GM18499 (cell line): ENCODE results near the gene DDOST.

Experiments
- ATAC-seq: cut with Tn5 transposase; IDR thresholded peaks from one replicate; pipeline ENCODE4 v1.9.1; 2021; ENCODE audit warnings: moderate number of reproducible peaks; ENCODE audit not compliant: insufficient read depth, unreplicated experiment

The DDOST gene

DNA sequence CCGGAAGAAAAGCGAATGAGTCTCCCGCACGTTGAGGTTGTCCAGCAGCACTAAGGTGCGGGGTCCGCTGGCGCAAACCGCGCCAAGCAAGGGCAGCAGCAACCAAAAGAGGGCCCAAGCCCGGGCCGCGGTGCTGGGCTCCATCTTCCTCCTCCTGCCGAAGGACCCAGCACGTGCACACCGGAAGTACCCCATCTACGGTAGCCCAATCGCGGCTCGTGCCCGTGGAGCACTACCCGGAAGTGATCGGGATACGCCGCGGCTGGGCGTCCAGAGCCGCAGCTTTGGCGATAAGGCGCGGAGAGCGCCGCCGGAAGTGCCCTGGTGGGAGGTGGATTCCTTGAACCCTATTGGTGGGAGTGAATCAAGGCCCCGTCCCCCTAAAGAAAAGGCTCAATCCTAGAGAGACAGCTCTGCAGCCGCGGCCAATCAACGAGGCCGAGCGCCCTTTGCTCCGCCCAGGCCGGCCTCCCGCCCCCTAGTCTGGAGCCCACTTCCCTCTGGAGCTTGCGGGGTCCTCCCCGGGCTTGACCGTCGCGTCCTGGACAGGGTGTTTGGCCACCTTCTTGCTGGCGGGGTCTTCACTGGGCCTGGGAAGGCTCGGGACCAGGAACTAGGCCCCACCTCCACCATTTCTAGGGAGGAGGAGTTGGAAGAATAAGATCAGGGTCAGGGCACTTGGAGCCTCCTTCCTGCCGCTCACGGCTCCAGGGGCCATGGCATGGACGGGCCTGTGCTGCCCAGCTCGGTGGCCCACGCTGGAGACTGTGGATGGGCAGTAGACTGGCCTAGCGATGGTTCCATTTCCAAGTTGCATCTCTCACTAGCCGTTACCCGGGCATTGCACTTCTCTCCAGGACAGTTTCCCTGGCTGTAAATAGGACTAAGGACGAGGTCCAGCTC lies at the start of gene DDOST:
DDOST (minus strand) TSS at position 163 of the 903 bp plus-strand sequence; CDS start at position 144, 19 bp downstream.
- peak; percentile 92 for ATAC-seq

DNA sequence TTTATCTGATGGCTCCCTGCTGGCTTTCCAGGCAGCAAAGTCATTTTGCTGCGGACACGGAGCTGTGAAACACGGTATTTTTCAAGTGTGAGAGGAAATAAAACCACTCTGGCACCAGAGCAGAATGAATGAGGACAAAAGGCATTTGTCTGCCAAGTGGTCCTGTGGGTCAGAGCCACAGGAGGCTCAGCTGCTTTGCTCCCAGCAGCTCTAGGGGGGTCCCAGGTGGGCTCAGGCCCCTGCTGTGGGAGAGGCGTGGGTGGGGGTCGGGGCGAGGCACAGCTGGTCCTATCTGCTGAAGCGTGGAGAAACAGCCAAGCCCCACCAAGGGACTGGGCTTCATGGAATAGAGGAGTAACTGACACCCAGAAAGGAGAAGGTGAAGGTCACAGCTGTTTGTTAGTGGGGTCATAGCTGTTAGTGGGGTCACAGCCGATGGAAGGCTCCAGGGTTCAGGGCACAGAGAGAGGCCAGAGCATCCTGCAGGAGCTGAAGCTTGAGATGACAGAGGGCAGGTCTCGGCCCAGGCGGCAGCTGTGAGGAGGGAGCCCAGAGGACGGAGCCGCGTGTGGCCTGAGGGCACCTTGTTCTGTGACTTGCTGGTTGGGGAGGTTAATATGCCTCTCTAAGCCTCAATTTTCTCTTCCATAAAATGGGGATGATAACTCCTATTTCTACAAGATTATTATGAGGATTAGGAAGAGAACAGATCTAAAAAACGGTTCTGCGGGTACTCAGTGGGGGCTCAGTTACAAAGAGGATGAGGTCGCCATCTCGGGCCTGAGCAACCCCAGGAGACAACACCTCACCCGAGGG lies 49.5 kb upstream of the DDOST start:
- ATAC-seq, result no peak

DNA sequence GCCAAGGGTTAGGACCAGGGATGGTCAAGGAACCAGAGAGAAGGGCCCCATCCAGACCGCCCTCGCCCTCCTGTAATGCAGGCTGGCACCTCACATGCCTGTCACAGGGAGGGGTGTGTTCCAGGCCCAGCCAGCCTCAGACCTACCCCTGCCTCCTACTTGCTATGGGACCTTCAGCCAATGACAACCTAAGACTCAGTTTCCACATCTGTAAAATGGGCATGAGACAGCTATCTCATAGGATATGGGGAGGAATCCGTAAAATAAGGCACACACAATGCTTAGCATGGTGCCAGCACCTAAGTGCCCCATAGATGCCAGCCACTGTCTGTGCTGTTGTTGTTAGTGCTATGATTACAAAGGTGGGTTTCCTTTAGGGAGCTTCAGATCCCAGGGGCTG lies 48.7 kb upstream of the DDOST start:
- ATAC-seq, result no peak

DNA sequence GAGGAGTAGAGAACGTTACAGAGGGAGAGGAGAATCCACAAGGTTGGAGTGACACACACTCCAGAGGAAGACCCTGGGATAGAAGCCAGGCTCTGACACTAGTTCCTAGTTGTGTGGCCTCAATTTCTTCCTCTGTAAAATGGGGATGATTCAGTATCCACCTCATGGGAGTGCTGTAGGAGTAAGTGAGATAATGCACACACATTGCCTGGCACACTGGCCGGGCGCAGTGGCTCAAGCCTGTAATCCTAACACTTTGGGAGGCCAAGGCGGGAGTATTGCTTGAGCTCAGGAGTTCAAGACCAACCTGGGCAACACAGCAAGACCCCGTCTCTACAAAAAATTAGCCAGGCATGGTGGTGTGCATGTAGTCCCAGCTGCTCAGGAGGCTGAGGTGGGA lies 47.7 kb upstream of the DDOST start:
- no peak for ATAC-seq

DNA sequence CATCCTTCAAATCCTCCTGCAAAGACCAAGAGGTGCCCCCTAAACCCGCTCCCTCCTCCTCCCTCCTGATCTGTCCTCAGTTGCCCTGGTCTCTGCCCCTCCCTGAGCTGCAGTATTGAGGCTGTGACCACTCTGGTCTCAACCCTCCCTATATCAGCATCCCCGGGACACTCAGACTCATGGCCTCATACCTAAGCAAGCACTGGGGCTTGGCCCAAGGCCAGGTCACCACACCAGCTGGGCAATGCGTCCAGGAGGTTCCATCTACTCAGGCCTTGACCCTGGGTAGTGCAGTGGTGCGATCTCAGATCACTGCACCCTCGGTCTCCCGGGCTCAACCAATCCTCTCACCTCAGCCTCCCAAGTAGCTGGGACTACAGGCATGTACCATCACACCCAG lies 46.9 kb upstream of the DDOST start:
- no peak for ATAC-seq

DNA sequence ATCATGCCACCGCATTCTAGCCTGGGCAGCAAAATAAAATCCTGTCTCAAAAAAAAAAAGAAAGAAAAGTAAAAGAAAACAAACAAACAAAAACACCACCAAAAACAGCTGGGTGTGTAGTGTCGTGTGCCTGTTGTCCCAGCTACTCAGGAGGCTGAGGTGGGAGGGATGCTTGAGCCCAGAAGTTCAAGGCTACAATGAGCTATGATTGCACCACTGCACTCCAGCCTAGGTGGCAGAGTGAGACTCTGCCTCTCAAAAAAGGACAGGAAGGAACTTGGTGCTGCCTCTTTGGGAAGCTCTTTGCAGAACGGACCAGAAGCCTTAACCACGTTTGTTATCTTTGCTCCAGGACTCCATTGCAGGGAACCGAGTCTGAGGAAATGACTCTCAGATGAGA lies 45.7 kb upstream of the DDOST start:
- ATAC-seq, result no peak

DNA sequence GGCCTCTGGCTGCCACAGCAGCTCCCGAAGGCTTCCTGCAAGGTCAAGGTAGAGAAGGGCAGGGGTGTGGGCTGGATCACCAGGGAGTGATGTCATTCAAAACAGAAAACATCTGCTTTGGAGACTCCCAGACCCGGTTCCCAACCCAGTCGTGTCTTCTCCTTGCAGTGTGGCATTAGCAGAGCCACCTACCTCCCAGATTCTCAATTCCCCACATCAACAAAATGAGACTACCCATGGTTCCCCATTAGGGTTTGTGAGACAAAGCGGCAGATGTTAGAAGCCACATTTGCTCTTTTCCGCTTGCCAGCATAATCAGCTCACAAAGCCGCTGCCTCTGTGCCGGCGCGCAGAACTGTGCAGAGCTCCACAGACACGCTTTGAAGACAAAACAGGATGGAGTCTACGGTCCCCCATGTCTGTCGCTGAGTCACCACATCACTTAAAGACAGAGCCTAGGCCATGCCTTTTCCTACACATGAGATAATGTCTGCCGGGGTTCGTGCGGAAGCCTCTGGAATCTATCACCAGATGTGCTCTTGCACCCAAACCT lies 44.1 kb upstream of the DDOST start:
- no peak for ATAC-seq

DNA sequence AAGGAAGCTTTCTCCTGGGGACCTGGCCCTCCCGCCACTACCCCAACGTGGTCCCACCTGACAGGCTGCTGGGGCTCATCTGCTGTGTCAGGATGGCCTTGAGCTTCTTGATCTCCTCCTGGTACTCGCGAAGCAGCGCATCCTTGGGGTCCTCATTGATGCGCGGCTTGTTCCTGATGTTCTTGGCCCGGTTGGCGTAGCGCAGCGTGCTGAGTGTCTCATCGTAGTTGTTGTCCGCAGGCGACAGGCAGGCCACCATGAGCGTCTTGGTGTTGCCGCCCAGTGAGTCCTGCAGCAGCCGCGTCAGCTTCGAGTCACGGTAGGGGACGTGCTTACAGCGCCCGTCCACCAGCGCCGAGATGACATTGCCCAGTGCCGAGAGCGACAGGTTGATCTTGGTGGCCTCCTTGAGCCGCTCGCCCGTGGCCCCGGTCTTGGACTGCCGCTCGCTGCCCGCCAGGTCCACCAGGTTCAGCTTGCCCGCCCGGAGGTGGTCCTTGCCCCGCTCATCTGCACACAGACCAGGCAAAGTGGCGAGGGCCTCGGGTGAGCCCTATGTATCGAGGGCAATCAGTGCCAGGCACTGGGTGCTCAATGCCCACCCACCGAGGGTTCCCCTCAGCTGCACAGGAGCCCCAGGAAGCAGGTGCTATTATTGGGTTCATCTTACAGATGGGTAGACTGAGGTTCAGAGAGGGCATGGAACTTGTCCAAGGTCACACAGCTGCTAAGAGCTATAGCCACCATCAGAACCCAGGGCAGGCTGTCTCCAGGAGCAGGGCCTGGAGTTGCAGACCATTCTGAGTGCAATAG lies 43.4 kb upstream of the DDOST start:
- ATAC-seq, result no peak

DNA sequence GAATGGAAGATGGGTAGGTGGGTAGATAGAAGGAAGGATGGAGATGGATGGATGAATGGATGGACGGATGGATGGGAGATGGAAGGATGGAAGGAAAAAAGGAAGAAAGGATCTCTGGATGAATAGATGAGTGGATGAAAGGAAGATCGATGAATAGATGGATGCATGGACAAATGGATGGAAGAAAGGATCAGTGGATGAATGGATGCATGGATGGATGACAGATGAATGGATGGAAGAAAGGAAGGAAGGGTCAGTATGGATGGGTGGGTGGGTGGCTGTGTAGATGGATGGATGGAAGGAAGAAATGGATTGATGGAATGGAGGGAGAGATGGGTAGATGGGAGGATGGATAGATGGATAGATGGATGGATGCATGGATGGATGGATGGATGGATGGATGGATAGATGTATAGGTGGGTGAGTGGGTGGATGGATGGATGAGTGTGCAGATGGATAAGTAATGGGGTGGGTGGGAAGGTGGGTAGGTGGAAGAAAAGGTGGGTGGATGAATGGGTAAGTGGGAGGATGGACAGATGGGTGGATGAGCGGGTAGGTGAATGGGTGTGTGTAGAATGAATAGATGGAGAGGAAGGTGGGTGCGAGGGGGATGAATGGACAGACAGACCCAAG lies 42.1 kb upstream of the DDOST start:
- no peak for ATAC-seq

DNA sequence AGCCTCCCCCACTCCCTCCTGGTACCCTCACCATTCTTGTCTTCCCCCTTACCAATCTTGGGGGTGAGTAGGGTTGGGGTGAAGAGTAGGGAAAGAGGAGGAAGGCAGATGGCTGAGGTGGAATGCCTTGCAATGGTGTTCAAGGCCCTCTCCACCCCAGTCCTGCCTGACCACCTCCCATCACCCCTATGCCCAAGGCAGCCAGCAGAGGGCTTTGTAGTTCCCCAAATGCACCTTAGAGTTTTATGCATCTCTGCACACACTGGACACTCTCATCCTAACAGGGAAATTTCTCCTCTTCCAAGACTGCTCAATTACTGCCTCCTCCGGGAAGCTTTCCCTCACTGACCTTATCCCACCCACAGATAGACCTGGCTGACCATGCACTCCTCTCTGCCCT lies 41.2 kb upstream of the DDOST start:
- no peak for ATAC-seq

DNA sequence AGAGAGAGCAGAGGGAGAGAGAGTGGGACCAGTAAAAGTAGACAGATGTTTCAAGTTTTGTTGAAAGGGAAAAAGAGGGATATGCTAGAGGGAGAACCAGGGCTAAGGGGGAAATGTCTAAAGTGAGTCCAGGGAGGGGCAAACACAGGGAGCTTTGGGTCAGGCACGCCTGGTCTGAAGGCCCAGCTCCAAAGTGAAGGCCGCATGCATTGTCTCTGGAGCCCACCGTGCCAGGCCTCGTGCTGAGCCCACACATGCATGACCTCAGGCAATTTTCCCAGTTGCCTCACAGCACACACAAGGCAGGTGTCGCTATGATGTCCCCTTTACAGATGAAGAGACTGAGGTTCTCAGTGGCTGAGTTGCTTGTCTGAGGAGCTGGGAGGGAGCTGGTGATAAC lies 40.7 kb upstream of the DDOST start:
- ATAC-seq, result no peak

DNA sequence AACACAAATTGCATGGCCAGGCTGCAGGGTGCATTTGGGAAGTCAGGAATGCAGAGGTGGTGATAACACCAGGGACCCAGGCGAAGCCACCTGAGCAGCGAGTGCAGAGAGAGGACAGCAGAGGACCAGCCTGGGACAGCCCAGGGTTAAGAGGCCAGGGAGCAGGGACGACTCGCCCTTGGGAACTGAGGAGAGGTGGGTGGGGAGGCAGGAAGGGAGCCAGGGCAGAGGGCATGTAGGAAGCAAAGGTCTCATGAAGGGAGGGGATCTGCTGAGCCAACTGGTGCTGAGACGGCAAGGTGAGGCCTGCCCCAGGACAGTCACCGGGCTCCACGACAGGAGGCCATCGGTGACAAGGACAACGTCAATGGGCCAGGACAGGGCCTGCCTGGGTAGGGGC lies 40.3 kb upstream of the DDOST start:
- no peak for ATAC-seq

DNA sequence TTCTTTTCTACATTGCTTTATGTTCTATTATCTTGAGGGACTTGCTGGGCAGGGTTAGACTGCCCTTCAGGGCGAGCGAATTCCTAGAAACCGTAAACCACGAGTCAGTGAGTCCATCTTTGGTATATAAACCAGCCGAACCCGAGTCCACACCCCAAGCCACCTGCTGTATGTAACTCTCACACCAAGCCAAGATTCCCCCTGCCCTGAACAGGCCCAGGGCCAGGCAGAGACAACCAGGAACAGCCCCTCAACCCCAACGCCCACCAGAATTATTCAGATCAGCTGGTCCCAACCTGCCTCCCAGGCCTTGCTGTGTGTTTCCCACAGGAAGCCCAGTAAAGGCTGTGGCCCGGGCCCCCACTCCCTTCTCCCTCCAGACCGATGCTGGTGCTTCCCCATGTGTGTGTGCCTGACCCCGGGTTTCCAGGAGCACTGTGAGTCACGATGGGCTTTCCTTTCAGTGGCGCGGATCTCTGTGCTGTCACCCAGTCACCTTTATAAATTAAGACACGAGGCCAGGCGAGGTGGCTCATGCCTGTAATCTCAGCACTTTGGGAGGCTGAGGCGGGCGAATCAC lies 39.6 kb upstream of the DDOST start:
- no peak for ATAC-seq

DNA sequence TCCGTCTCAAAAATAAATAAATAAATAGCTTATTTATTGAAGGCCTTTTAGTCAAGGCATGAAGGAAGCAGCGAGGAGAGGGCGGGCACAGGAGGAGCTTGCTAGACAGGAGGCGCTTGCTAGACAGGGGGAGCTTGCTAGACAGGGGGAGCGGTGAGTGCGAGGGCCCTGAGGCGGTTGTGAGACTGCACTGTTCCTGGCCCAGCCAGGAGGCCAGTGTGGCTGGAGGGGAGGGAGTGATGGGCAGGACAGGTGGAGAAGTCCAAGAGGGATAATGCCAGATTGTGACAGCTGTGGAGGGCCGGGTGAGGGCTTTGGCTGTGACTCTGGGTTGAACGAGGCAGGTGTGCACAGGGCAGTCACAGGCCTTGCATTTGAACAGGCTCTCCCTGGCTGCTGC lies 38.4 kb upstream of the DDOST start:
- ATAC-seq, result no peak

DNA sequence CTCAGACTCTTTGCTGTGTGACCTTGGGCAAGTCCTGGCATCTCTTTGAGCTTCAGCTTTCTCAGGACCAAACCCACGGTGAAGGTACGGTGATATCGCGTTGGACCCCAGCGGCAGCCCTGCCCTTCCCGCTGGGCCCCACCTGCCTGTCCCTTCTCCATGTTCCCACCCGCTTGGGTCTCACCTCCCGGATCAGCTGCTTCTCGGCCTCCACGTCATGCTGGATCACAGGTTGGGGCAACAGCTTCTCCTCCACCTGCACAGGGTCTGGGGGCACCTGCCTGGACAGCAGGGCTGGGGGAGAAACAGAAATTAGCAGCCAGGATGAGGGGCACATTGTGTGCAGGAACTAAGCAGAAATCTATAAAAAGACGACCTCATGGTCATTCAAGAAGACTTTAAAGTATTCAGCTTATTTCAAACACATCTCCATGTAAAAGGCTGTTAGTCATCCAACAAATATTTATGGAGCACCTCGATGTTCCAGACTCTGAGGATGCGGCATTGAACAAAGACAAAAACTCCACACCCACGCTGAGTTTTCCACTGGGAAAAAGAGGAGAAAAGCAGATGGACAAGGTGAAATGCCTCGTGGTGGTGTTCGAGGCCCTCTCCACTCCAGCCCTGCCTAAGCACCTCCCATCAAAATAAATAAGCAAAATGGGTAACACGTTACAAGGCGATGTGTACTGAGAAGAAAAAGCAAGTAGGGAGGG lies 37.2 kb upstream of the DDOST start:
- ATAC-seq, result no peak

DNA sequence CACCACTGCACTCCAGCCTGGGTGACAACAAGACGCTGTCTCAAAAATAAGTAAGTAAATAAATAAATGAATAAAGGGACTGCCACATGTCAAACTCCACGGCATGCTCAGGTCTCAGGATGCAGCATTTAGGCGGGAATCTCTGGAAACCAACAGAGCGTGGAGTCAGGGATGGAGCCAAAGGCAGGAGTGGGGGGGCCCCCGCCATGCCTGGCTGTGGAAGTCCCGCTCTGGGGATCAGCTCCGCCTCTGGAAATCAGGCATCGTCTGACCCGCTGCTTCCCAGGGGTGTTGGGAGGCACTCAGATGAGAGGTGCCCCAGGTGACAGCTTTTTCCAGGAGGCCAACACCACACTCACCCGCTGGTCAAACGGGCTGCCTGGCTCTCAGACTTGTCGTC lies 36.4 kb upstream of the DDOST start:
- no peak for ATAC-seq

DNA sequence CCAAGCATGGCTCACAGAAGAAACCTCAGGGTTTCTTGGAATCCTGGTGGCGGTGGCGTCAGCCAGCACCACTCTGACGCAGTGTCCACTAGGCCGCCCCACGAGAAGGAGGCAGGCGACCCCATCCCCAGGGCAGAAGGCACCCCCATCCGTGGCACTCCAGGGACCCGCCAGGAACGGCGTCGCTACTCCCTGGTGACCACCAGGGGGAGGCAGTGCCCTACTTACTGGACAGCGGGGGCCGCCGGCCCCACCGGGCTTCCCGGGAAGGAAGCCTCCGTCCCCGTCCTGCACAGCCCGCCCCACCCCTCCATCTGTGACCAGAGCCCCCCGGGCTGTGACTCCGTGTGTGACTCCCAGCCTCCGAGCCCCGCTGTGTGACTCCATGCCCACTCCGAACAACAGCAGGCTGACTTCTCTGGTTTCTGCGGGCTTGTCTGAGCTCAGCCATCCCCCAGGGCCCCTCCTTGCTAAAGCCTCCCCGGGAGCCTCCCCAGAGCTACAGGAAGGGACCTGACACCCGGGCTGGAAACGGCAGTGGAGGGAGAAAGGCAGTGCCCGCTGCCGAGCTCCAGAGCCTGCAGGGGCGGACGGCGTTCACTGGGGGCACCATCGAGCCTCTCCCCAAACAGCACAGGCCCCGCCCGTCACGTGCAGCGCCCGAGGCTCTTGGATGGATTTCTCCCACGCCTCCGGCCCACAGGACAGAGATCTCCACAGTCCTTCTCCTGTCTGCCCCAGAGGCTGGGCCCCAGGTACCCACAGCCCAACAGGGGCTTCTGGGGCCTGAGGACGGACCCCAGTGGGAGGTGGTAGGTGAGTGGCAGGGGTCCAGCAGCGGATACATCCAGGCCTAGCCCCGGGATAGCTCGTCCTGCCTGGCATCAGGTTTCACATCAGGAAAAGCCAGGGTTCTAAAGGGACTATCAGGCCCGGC lies 35.5 kb upstream of the DDOST start:
- ATAC-seq, result no peak

DNA sequence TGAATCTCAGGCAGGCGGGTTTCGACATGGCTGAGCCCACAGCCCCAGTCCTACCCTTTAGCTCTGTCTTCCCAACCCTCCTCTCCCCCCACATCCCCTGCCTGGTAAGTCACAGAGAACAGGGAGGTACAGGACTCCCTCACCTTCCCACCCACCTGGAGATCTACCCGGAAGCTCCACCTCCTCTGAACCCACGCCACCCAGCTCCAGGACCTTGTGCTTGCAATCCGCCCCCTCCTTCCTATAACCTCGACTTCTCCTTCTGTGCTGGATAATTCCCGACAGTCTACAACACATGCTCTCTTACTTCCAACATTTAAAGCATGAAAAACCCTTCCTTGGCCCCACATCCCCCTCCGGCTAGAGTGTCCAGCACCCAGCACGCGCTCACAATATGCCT lies 34.3 kb upstream of the DDOST start:
- ATAC-seq, result no peak
